GM19025 (cell line): ENCODE measurements around the gene KIAA0753.

Source experiments
- ATAC-seq: cut with Tn5 transposase; IDR thresholded peaks from one replicate; pipeline ENCODE4 v1.9.1; 2021; ENCODE audit warnings: mild to moderate bottlenecking, low read depth, moderate library complexity; ENCODE audit not compliant: unreplicated experiment

KIAA0753 gene

GRCh38 chr17:6554342-6554741 lies 86.2 kb downstream of the KIAA0753 start:
- no peak for ATAC-seq

DNA sequence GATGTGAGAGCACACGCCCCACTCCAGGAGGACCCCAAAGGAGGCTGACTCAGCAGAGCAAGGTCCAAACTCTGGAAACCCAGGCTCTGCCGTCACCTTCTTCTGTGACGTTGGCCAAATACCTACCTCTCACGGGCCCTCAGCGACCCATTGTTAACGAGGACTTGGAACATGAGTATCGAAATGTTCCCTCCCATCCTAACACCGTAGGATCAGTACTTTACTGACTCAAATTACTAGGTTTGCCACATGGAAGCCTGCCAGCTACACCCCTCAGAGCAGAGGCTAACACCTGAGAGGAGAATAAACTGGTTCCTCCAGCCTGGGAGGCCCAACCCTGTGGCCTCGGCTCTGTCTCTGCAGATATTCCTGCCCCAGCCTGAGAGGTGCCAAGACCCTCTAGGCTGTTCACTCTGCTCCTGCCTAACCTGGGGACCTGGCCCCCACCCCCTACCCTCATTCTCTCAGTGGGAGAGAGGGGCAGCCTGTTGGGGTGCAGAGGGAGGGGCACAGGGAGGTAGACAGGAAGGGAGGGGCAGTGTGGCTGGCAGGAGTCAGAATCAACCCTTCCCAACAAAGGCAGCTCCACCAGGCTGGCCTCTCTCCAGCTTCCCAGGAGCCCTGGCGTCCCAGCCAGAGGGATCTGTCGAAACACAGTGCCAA lies 88.5 kb downstream of the KIAA0753 start:
- ATAC-seq = no peak

- ATAC-seq = no peak
Observed at GRCh38 chr17:6551356-6551755, 89.2 kb downstream of the KIAA0753 start.

DNA sequence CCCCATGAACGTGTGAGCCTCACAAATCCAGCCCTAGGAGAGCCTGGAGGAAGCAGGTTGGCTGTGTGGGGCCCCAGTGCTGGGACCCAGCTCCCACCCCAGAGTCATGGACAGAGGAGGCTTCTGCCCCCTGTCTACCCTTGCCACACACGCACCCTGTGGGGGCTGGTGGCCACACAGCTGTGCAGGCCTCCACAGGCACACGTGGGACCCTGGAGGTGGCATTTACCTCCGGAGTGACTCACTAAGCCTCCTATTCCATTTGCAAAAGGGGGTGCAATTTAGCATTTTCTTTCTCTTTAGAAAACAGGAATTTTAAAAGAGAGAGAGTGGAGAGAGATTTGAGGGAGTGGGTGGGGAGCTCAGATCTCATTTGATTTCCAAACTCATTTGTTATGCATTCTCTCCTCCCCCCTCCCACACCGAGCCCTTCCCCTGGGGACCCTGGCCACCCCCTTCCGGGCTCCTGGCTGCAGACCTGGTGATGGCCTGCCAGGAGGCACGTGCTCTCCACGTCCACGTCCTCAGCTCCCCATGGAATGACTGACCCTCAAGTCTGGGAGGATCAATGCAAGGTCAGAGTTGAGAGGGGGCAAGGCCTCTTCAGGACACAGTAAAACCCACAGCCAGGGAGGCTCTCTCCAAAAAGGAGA lies 91.0 kb downstream of the KIAA0753 start:
- ATAC-seq = no peak

GRCh38 chr17:6548578-6549330 lies 91.8 kb downstream of the KIAA0753 start:
- ATAC-seq = peak; percentile 55

DNA sequence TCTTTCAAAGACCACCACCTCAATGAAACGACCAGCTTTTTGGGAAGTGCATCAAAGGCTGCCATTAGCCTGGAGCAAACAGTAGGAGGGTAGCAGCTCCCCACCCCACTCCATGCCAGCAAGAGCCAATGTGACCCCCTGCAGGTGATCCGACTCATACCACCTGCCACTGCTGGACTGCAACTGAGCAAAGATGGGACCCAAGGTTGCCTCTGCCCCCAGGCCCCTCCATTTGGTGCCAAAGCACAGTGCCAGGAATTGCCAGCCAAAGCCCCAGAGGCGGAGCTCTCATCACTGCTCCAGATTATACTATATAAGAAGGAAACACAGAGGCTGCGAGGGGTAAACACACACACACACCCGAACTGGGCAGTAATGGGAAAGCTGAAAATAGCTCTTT lies 92.5 kb downstream of the KIAA0753 start:
- ATAC-seq = no peak

DNA sequence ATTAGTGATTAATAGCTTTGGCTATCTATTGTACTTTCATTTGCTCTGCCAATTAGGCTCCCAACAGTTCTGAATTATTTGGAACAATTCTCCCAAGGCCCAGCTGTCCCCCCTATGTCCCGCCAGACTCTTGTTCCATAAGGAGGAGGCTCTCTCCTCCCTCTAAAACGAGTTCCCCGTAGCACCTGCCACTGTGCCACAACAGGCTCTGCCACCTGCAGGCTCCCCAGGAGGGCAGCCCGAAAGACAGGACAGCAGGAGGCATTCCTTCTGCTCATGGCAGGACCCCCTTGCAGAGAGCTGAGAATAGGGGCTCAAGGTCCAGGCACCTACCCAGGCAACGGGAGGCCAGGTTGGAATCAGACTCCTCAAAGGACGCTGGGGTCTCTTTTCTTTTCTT lies 93.2 kb downstream of the KIAA0753 start:
- ATAC-seq = no peak

DNA sequence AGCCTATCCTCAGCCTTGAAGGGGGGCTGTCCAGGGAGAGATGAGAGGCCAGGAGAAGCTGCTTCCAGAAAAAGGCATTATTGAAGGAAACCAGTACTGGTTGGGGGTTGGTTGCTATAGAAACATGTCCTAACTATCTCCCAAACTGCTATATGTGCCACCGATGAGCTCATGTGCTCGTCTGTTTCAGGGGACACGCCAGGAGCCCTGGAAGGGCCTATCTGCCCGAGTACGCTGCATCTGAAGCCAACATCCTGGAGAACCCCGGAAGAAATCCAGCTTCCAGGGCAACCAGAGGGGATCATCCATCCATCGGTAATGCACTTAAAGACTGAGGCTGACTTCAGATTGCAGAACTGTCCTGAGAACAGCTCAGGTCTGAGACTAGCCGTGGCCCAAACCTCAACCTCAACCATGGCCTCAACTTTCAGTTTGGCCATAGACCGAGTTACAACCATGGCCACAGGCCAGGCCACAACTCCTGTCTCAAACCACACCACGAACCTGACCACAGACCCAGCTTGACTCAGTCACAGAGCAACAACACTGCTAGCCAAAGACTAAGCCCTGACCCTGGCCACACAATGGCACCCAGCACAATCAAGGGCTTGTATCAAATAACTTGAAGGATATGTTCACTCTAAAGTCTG lies 94.3 kb downstream of the KIAA0753 start:
- no peak for ATAC-seq

DNA sequence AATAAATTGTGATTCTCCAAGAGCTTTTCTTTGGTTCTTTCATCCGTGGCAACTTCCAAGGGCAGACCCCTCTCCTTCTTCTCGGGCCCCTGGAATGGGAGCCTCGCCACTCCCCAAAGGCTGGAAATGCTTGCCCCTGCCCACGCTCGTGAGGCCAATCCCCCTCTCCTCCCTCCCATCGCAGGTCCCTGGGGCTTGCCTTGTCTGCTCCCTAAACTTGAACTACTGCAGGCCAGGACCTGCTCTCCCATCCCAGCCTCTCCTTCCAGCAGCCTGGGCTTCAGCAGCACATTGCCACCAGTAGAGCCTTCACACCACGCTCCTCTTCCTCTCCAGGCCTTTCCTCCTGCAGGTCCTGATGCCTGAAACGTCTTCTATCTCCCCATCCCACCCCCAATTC lies 95.2 kb downstream of the KIAA0753 start:
- ATAC-seq = no peak

GRCh38 chr17:6544011-6544370 lies 96.5 kb downstream of the KIAA0753 start:
- no peak for ATAC-seq

GRCh38 chr17:6543079-6544010 lies 97.2 kb downstream of the KIAA0753 start:
- no peak for ATAC-seq

DNA sequence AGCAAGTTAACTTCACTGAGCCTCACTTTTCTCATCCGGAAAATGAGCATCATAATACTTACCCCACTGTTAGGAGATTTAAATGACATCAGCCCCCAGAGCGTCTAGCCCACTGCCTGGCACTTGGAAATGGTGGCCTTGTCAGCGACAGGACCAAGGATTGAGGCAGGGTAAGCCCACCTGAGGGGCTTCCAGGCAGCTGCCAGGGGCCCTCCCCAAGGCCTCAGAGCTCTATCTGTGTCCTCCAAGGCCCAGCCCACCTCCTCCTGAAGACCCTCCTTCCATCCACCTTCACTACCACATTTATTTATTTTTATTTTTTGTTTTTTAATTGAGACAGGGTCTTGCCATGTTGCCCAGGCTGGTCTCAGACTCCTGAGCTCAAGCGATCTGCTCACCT lies 97.9 kb downstream of the KIAA0753 start:
- ATAC-seq = no peak

GRCh38 chr17:6541886-6542285 lies 98.6 kb downstream of the KIAA0753 start:
- no peak for ATAC-seq

GRCh38 chr17:6539871-6540270 lies 100.6 kb downstream of the KIAA0753 start:
- no peak for ATAC-seq

GRCh38 chr17:6536566-6537065 lies 103.9 kb downstream of the KIAA0753 start:
- ATAC-seq = no peak

DNA sequence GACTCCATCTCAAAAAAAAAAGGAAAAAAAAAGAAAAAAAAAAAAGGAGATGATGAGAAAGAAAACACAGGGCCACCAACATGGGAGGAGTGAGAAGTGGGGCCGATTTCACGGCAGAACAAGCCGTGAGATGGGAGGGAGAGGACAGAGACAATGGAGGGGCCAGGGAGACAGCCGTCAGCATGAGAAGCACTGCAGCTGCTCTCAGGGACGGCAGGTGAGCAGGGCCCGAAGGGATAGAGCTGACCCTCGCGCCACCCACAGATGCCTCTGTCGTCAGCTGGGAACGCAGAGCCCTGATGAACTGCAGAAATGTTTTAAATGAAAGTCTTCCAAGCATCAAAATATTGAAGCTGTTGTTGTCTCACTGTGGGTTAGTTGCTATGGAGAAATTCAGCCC lies 104.5 kb downstream of the KIAA0753 start:
- no peak for ATAC-seq

GRCh38 chr17:6534846-6535514 lies 105.5 kb downstream of the KIAA0753 start:
- ATAC-seq = no peak

- ATAC-seq = no peak
Observed at GRCh38 chr17:6532441-6532885, 108.0 kb downstream of the KIAA0753 start.

- ATAC-seq = no peak
Observed at GRCh38 chr17:6531575-6531974, 108.9 kb downstream of the KIAA0753 start.
